Left renal cortex interstitium (tissue), 4 donors: ENCODE measurements around the gene ACSL4. TPM values are rescaled to one million over a fixed set of nuclear protein-coding genes. Genes with fewer than 3 reads are reported as not detected.
"Not testable (repeated sequence)": the region's sequence is repeated elsewhere in the genome, so short reads cannot be mapped to it uniquely, and the experiment has no call there.

ENCODE experiments used
- DNase-seq, 4 donors: peaks; one replicate each; pipeline ENCODE4 v3.0.0-alpha.2; 2013; ENCODE audit warnings: low read depth in 4 of 4, low spot score in 2 of 4, missing footprints in 1 of 4
- polyA plus RNA-seq, 4 donors: library from polyadenylated mRNA; unstranded; fragments of 120-200 nt; gene quantifications; one replicate each; pipeline ENCODE4 v1.2.1, GENCODE V29; 2013; ENCODE audit not compliant: insufficient read length in 4 of 4

The ACSL4 gene
- polyA plus RNA-seq, 4 donors, result 39.9 to 68.2 (median 60.6) TPM

GRCh38 chrX:109732017-109732801 is 848 bp downstream of the ACSL4 start:
- DNase-seq, result no peak

GRCh38 chrX:109728173-109728535 is 4.9 kb downstream of the ACSL4 start:
- DNase-seq, result no peak

GRCh38 chrX:109724971-109725370 is 8.1 kb downstream of the ACSL4 start:
- not testable (repeated sequence) for DNase-seq

GRCh38 chrX:109720947-109721346 is 12.1 kb downstream of the ACSL4 start:
- no peak for DNase-seq

- no peak for DNase-seq
Measured at GRCh38 chrX:109719264-109719663, 13.8 kb downstream of the ACSL4 start.

GRCh38 chrX:109716431-109717028 is 16.5 kb downstream of the ACSL4 start:
- no peak for DNase-seq

GRCh38 chrX:109714340-109714958 is 18.6 kb downstream of the ACSL4 start:
- DNase-seq, result no peak

GRCh38 chrX:109710181-109710580 is 22.9 kb downstream of the ACSL4 start:
- DNase-seq, result no peak

- DNase-seq, result no peak
Measured at GRCh38 chrX:109709129-109709631, 23.9 kb downstream of the ACSL4 start.

GRCh38 chrX:109707720-109708119 is 25.3 kb downstream of the ACSL4 start:
- no peak for DNase-seq

GRCh38 chrX:109707319-109707718 is 25.7 kb downstream of the ACSL4 start:
- DNase-seq, result no peak

- DNase-seq, result no peak
Measured at GRCh38 chrX:109704563-109704962, 28.5 kb downstream of the ACSL4 start.

GRCh38 chrX:109697855-109698254 is 35.2 kb downstream of the ACSL4 start:
- DNase-seq, result no peak

- no peak for DNase-seq
Measured at GRCh38 chrX:109696146-109696740, 36.8 kb downstream of the ACSL4 start.

GRCh38 chrX:109695637-109696036 is 37.4 kb downstream of the ACSL4 start:
- no peak for DNase-seq

- no peak for DNase-seq
Measured at GRCh38 chrX:109691752-109692151, 41.3 kb downstream of the ACSL4 start.

- DNase-seq, result no peak
Measured at GRCh38 chrX:109691277-109691676, 41.8 kb downstream of the ACSL4 start.

GRCh38 chrX:109687903-109688302 is 45.2 kb downstream of the ACSL4 start:
- no peak for DNase-seq

GRCh38 chrX:109685656-109686078 is 47.4 kb downstream of the ACSL4 start:
- no peak for DNase-seq

- no peak for DNase-seq
Measured at GRCh38 chrX:109684136-109684535, 48.9 kb downstream of the ACSL4 start.

- no peak for DNase-seq
Measured at GRCh38 chrX:109681475-109682081, 51.5 kb downstream of the ACSL4 start.
